Neutrophil (primary cell): ENCODE results near the gene SSBP3.
"Not testable (repeated sequence)": the region's sequence is repeated elsewhere in the genome, so short reads cannot be mapped to it uniquely, and the experiment has no call there.

Experiments used
- H3K27ac ChIP-seq: fragments of 200-600 bp; sonication (generic); 2 replicates; pipeline ENCODE4 v1.5.1; 2016; ENCODE audit warnings: mild to moderate bottlenecking, moderate library complexity
- H3K27me3 ChIP-seq: fragments of 200-600 bp; sonication (generic); 2 replicates; pipeline ENCODE4 v1.6.0; 2016; ENCODE audit warnings: mild to moderate bottlenecking
- H3K36me3 ChIP-seq: fragments of 200-600 bp; sonication (generic); 2 replicates; pipeline ENCODE4 v1.5.1; 2017
- H3K4me1 ChIP-seq, 2 experiments: fragments of 200-600 bp in 1 of 2; sonication (generic) in 1 of 2; 1 replicate in 1 of 2; 2 replicates in 1 of 2; pipeline versions ENCODE4 v1.5.1 to v1.6.1; 2013 to 2016; ENCODE audit warnings: low read depth in 1 of 2, low read length in 1 of 2, mild to moderate bottlenecking in 1 of 2, moderate library complexity in 1 of 2; ENCODE audit not compliant: control insufficient read depth in 1 of 2, insufficient read depth in 1 of 2
- H3K4me3 ChIP-seq, 2 experiments: fragments of 200-600 bp in 1 of 2; sonication (generic) in 1 of 2; 1 replicate in 1 of 2; 2 replicates in 1 of 2; pipeline ENCODE4 v1.5.1; 2013 to 2016; ENCODE audit warnings: low read depth in 1 of 2, low read length in 1 of 2, mild to moderate bottlenecking in 1 of 2, moderate library complexity in 1 of 2
- H3K9me3 ChIP-seq: fragments of 200-600 bp; sonication (generic); 2 replicates; pipeline ENCODE4 v1.5.1; 2016
- TF ChIP-seq, protein P1 (sequence below): fragments of 200-600 bp; sonication (generic); IDR thresholded peaks from 2 replicates; pipeline ENCODE4 v1.5.1; 2016; ENCODE audit warnings: antibody characterized with exemption

Gene SSBP3

GRCh38 chr1:54406339-54407153 lies at the start of gene SSBP3:
SSBP3 (minus strand) TSS chr1:54406394.
- Histone ChIP-seq H3K9me3 (no peaks in the 10 kb centered on the region), H3K27me3 (peaks cover 24% of the 10 kb centered on the region), H3K36me3 (no peaks in the 10 kb centered on the region), H3K4me3 (peak within 1 kb of the TSS; percentile 69 to 90), H3K4me1 (peaks cover 29 to 30% of the 10 kb centered on the region in 2 experiments), H3K27ac (peak within 1 kb of the TSS; percentile 61)
- TF ChIP-seq, protein P1, sequence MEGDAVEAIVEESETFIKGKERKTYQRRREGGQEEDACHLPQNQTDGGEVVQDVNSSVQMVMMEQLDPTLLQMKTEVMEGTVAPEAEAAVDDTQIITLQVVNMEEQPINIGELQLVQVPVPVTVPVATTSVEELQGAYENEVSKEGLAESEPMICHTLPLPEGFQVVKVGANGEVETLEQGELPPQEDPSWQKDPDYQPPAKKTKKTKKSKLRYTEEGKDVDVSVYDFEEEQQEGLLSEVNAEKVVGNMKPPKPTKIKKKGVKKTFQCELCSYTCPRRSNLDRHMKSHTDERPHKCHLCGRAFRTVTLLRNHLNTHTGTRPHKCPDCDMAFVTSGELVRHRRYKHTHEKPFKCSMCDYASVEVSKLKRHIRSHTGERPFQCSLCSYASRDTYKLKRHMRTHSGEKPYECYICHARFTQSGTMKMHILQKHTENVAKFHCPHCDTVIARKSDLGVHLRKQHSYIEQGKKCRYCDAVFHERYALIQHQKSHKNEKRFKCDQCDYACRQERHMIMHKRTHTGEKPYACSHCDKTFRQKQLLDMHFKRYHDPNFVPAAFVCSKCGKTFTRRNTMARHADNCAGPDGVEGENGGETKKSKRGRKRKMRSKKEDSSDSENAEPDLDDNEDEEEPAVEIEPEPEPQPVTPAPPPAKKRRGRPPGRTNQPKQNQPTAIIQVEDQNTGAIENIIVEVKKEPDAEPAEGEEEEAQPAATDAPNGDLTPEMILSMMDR, result peak; percentile 62

GRCh38 chr1:54453509-54453908 lies 47.3 kb upstream of the SSBP3 start:
- Histone ChIP-seq H3K36me3 (no peaks in the 10 kb centered on the region), H3K9me3 (no peaks in the 10 kb centered on the region), H3K4me3 (no peak overlapping the region), H3K27me3 (no peaks in the 10 kb centered on the region), H3K27ac (no peak overlapping the region), H3K4me1 (no peaks in the 10 kb centered on the region)
- TF ChIP-seq, protein P1, result no peak

DNA sequence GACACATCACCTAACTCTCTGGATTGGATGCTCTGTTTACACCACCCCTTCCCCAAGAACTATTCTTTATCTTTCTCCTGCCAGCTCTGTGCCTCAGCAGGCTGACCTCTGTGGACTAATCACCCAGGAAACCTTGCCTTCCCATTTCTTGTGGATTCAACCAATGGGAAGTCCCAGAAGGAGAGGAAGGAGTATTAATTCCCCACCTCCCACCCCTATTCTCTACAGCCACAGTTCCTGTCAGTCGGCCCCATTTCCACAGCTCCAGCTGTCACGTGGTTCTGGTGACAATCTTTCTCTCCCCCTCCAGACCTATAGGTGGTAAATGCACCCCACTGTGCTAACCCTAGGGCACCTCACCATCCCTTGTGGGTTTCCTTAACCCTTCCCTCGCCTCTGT lies 46.8 kb upstream of the SSBP3 start:
- no peaks in the 10 kb centered on the region for H3K4me1 ChIP-seq
- no peak overlapping the region for H3K27ac ChIP-seq
- no peaks in the 10 kb centered on the region for H3K36me3 ChIP-seq
- H3K9me3 ChIP-seq, result no peaks in the 10 kb centered on the region
- H3K27me3 ChIP-seq, result no peaks in the 10 kb centered on the region
- TF ChIP-seq, protein P1, result no peak
- H3K4me3 ChIP-seq, result no peak overlapping the region

GRCh38 chr1:54449431-54449830 lies 43.2 kb upstream of the SSBP3 start:
- H3K9me3 ChIP-seq, H3K27ac ChIP-seq, H3K36me3 ChIP-seq, H3K4me3 ChIP-seq, H3K4me1 ChIP-seq, H3K27me3 ChIP-seq: not testable (repeated sequence)

DNA sequence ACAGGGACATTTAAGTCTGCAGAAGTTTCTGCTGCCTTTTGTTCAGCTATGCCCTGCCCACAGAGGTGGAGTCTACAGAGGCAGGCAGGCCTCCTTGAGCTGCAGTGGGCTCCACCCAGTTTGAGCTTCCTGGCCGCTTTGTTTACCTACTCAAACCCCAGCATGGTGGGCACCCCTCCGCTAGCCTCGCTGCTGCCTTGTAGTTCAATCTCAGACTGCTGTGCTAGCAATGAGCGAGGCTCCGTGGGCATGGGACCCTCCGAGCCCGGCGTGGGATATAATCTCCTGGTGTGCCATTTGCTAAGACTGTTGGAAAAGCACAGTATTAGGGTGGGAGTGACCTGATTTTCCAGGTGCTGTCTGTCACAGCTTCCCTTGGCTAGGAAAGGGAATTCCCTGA lies 42.6 kb upstream of the SSBP3 start:
- not testable (repeated sequence) for H3K9me3 ChIP-seq, H3K36me3 ChIP-seq, H3K4me3 ChIP-seq

DNA sequence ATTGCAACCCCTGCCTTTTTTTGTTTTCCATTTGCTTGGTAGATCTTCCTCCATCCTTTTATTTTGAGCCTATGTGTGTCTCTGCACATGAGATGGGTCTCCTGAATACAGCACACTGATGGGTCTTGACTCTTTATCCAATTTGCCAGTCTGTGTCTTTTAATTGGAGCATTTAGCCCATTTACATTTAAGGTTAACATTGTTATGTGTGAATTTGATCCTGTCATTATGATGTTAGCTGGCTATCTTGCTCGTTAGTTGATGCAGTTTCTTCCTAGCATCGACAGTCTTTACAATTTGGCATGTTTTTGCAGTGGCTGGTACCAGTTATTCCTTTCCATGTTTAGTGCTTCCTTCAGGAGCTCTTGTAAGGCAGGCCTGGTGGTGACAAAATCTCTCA lies 40.9 kb upstream of the SSBP3 start:
- H3K27ac ChIP-seq, H3K9me3 ChIP-seq, H3K27me3 ChIP-seq, H3K4me3 ChIP-seq, H3K36me3 ChIP-seq, H3K4me1 ChIP-seq: not testable (repeated sequence)

More for the DNA sequence above, 42.6 kb upstream of the SSBP3 start:
- H3K4me1 ChIP-seq, H3K27me3 ChIP-seq, H3K27ac ChIP-seq: not testable (repeated sequence)

GRCh38 chr1:54442185-54442584 lies 36.0 kb upstream of the SSBP3 start:
- Histone ChIP-seq H3K27me3 (no peaks in the 10 kb centered on the region), H3K9me3 (no peaks in the 10 kb centered on the region), H3K27ac (no peak overlapping the region), H3K36me3 (no peaks in the 10 kb centered on the region), H3K4me1 (no peaks in the 10 kb centered on the region), H3K4me3 (no peak overlapping the region)
- TF ChIP-seq, protein P1, result no peak
